ENCODE measurements around the gene JMJD7.

The JMJD7 gene

DNA sequence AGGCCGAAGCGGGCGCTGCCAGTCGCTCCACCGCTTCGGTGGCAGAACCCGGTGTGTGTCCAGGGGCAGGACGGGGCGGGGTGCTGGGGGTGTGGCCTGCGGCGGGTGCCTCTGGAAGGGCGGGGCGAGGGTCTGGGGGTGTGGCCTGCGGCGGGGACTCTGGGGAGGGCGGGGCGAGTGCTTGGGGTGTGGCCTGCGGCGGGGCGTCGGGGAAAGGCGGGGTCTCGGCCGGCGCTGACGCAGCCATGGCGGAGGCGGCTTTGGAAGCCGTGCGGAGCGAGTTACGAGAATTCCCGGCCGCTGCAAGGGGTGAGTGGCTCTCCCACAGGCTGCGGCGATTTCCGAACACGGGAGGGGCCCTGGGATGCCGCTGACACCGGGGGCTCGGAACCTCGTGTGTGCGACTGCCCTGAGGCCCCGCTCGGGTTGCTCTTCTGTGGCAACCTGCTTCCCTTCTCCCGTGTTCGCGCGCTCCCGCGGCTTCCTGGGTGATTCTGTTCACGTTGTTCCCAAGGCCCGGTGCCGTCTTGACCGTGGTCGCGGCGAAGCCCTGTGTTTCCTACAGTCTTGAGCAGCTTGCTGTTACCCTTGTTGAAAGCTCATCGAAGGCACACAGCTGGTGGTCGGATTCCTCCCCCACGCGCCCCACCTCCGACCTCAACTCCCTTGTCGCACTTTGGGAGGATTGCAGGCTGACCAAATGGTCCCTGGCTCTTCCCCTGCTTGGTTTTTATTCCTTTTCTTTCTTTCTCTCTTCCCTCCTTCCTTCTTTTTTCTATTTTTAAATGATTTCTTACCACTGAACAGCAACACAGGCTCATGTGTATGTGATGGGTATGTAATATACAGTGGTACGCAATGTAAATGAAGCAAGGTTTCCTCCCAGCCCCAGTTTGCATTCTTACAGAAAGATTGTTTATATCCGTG, at the start of gene JMJD7:
JMJD7 (plus strand) TSS at position 213 of the 927 bp plus-strand sequence; CDS start at position 246, 33 bp downstream.
- DNase-seq = peak; percentile 92

GRCh38 chr15:41778521-41778920, 49.4 kb upstream of the JMJD7 start:
- no peak for DNase-seq

GRCh38 chr15:41779662-41780157, 48.2 kb upstream of the JMJD7 start:
- no peak for DNase-seq

GRCh38 chr15:41780266-41780665, 47.6 kb upstream of the JMJD7 start:
- DNase-seq = no peak

GRCh38 chr15:41780727-41781126, 47.2 kb upstream of the JMJD7 start:
- DNase-seq = no peak

GRCh38 chr15:41782371-41783282, 45.3 kb upstream of the JMJD7 start:
- no peak for DNase-seq

DNA sequence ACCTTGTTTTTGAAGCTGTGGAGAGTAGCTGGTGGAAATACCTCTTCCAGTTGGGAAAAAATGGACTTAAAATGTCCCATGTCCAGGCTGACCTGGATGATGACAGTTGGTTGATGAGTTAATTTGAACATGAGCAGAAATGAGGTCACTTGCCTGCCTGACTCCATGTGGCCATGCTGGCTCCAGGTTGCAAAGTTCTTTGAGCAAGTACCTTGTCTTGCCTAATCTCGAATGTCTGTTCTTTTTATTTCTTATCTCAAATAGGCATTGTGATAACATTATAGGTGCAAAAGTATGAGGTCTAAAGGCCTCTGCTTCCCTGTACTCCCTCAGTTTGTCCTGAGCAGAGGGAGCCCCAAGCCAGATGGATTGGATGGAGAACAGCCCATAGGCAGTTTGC, 44.6 kb upstream of the JMJD7 start:
- DNase-seq = no peak

DNA sequence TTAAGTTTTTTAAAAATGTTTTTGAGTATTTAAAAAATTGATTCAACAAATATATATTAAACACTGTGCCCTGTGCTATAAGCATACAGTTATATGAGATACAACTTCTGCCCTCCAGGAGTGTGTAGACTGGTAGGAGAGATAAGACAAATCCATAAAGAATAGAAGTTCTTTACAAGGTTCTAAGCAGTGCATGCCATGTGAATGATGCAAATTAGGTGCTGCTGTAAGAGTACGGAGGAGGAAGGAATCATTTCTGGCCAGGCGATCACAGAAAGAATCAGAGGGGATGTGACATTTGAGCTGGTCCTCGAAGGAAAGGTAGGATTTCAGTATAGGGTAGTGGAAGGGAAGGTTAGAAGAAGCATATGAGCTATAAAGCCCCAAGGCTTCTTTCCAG, 39.6 kb upstream of the JMJD7 start:
- DNase-seq = no peak

DNA sequence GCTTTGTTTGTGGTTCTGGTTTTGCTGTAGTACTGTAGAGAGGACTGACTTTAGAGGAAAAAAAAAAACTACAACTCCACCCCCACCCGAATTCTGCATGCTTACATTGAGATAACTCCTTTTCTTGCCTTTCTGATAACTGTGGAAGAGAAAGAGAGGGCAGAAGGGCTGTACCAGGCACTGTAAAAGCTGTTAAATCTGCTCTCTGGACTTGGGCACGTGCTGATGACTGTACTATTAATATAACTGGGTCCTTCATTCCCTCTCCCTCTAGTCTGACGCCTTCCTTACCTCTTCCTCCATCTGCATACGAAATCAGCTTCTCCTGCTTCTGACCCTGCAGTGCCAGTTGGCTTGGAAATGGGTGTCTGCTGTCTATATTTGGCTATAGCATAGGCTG, 38.7 kb upstream of the JMJD7 start:
- no peak for DNase-seq

DNA sequence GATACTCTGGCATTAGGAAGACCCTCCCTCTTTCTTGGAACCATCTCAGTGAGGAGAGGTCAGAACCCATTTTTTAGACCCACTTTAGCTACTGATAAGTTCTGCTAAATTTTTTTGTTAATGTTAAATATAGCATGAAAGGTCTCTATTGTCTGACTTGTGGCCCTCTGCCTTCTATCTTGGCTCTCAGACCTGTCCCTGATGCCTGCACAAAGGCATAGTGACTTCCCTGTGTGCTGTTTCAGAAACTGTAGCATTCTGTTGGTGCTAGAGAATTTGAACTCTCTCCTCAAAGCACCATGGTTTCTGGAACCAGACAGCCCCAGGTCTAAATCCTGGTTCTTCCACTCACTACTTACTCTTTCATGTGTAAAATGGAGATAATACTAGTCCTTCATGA, 38.2 kb upstream of the JMJD7 start:
- no peak for DNase-seq

- DNase-seq = no peak
These were observed 37.7 kb upstream of the JMJD7 start for GRCh38 chr15:41790169-41790568.

DNA sequence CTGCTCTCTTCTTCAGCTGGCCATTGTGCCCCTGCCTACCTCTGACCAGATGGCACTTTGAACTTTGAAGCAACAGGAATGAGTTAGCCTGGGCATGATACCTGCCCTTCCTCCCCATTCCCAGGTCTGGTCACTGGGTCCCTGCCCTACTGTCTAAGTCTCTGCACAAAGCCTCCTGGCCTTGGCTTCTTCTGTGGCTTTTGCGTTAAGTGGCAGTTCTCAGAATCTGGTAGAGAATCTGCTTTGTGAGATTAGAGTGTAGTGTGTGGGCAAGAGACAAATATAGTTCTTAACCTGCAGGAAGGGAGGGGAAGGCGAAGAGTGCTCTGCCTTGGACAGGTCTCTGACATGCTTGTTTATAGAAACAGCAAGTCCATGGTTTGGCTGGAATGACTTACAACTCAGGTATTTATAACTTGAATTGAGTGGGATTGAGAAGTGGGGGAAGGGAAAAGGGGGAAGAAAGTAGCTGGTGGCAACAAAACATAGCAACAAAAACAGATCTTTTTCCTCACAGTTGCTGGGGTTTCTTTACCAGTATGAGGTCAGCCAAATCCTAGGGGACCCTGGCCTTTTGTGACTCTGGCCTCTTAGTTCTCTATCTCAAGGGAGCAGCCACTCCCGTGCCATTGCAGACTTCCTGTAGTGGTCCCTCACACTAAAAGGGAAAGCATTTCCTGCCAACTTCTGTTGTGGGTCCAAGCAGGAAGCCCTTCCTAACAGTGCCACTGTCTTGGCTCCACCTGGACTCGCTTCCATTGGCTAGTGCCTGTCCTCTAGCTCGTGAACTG, 36.9 kb upstream of the JMJD7 start:
- no peak for DNase-seq

- DNase-seq = no peak
These were observed 36.4 kb upstream of the JMJD7 start for GRCh38 chr15:41791547-41791937.

- peak; percentile 60 for DNase-seq
These were observed 35.8 kb upstream of the JMJD7 start for GRCh38 chr15:41792000-41792637.

DNA sequence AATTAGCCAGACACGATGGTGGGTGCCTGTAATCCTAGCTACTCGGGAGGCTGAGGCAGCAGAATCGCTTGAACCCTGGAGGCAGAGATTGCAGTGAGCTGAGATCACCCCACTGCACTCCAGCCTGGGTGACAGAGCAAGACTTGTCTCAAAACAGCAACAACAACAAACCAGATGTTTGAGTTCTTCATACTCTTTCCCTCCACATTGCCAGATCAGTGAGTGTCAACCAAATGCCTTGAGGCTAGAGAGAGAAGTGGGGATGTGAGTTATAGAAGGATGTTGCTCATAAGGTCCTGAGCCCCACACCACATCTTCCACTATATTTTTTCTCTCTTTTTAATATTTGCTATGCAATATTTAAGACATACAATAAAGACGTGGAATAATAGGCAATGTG, 33.8 kb upstream of the JMJD7 start:
- DNase-seq = no peak

- DNase-seq = no peak
These were observed 31.7 kb upstream of the JMJD7 start for GRCh38 chr15:41795996-41796856.

DNA sequence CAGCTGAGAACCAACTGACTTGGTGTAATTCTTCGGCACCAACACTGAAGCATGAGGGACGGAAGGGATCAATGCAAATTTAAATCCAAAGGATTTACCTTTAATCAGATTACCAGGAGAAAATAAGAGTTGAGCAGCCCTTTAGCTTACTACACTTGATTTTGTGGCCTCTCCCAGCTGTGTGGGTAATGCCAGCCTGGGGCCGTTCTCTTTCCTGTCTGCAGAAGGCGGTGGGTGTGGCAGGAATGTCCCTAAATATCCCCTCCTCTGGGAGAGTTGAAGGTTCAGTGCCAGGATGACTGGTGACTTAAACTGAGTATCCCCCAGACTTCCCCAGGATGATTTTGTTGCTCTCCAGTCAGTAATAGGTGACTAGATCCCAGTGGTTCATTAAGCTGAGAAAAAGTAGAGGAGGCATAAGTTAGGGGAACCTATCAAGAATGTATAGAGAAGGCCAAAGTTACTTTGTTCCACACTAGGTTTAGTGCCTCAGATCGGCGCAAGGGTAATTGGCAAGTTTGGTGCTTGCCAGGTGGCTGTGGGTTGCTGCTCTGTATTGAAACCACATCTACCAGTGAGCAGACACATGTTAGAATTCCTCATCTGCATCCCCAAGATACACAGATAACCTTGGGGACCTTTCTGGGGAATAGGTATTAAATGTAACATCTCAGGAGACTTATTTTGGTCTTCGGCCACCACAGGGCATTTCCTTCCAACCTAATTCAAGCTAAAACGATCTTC, 30.5 kb upstream of the JMJD7 start:
- DNase-seq = peak; percentile 94

DNA sequence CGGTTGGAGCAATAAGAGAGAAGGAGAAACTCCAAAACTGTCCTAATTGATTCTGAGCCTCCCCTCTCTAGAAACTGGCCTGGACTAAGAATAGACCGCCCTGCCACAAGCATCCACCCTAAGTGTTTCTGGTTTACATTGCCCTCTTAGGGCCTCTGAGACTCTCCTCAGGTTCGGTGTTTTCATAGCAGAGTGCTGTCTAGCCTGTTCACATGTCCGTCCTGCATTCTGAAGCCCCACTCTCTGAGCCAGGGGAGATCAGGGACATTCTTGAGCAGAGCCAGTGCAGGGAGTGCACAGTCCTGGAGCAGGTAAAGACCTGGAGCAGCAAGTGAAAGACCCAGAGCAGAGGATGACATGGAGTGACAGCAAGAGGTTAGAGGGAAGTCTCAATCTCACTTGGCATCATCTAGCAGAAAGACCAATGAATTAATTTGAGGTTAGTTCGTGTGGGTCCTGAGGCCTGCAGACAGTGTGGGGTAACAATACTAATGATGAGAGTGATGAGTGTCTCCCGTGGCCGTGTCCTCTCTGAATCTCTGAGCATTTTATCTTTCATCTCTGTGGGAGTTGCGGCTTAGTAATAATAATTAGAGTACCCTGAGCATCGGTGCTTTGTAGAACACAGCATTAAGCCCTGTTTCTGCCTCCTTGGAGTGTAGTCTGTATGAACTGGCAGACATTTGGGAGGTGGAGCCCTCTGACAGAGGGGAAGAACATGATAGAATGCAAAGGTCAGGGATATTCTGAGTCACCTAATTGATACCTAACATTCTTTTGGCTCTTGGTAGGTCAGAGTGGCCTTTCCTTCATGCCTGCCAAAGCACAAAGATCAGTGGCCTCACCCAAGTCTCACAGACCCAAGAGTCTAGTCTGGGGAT, 29.0 kb upstream of the JMJD7 start:
- DNase-seq = no peak

GRCh38 chr15:41799488-41799805, 28.4 kb upstream of the JMJD7 start:
- DNase-seq = no peak

- DNase-seq = no peak
These were observed 26.7 kb upstream of the JMJD7 start for GRCh38 chr15:41801185-41801584.
